Adrenal gland (tissue), 5 donors: ENCODE measurements around the gene ACVR2B.

Source experiments
- POLR2A ChIP-seq, 2 donors: fragments of 450-650 bp; IDR thresholded peaks; one replicate each; pipeline ENCODE4 v1.6.1; 2017; ENCODE audit warnings: antibody characterized with exemption in 2 of 2, mild to moderate bottlenecking in 2 of 2, moderate library complexity in 1 of 2
- TF ChIP-seq, protein P1 (sequence below), 6 experiments: fragments of 450-650 bp in 4 of 6; fragments of 200-600 bp in 2 of 6; sonication (generic) in 1 of 6; IDR thresholded peaks; 1 replicate in 5 of 6; 2 replicates in 1 of 6; pipeline versions ENCODE4 v1.5.1 to v1.8.0; 2016 to 2021; ENCODE audit warnings: antibody characterized with exemption in 6 of 6, mild to moderate bottlenecking in 2 of 6, moderate library complexity in 1 of 6
- donor health status: DM: no; HTN: no; CAD: no.

DNA sequence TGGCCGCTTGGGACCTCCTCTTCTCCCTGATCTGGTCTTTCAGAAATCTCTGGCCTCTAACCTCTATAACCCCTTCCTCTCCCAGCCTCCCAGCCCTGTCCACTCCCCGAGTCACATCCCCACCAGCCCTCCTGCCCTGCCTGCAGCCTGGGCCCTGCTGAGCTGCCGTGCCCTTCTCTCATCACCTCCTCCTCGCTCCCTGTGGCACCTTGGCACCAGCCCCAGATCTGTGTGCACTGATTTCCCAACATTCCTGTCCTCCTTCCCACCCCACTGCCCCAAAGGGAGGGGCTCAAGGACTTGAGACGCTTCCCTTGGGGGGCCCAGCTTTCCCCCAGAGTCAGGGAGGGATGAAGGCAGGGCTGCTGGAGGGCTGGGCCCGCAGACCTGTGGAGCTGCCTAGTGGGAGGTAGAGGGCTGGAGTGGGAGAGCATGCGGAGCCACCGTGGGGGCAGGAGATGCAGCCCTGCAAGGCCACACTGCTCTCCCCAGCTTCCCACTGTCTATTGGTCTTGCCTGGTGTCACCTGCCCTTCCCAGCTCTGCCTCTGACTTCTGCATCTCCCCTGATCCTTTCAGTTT is 85.2 kb downstream of the ACVR2B start:
- TF ChIP-seq POLR2A (IDR thresholded peaks at IDR 0.05) = no peak
- TF ChIP-seq, protein P1, sequence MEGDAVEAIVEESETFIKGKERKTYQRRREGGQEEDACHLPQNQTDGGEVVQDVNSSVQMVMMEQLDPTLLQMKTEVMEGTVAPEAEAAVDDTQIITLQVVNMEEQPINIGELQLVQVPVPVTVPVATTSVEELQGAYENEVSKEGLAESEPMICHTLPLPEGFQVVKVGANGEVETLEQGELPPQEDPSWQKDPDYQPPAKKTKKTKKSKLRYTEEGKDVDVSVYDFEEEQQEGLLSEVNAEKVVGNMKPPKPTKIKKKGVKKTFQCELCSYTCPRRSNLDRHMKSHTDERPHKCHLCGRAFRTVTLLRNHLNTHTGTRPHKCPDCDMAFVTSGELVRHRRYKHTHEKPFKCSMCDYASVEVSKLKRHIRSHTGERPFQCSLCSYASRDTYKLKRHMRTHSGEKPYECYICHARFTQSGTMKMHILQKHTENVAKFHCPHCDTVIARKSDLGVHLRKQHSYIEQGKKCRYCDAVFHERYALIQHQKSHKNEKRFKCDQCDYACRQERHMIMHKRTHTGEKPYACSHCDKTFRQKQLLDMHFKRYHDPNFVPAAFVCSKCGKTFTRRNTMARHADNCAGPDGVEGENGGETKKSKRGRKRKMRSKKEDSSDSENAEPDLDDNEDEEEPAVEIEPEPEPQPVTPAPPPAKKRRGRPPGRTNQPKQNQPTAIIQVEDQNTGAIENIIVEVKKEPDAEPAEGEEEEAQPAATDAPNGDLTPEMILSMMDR (IDR thresholded peaks at IDR 0.05) = no peak
